ENCODE data around the gene IL18R1.

Gene IL18R1

GRCh38 chr2:102436323-102436722, 80.7 kb downstream of the IL18R1 start:
- no peak for DNase-seq

- DNase-seq: no peak
Observed at GRCh38 chr2:102437122-102437521, 81.5 kb downstream of the IL18R1 start.

GRCh38 chr2:102438111-102438510, 82.5 kb downstream of the IL18R1 start:
- no peak for DNase-seq

DNA sequence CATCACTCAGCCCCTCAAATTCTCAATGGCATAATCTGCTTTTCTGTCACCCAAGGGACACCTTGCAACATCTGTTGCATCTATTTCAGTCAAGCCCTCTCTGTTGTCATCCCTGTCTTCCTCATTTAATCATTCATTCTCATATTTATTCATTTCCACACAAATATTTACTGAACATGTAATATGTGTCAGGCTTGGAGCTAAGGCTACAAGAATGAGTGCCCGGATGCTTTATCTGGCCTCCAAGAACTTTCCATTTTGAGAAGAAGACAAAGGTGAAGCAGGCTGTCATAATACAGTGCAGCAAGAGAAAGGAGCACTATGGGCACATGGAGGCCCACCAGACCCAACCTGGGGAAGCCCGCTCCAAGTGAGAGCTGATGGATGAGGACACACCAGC, 83.0 kb downstream of the IL18R1 start:
- DNase-seq: no peak

DNA sequence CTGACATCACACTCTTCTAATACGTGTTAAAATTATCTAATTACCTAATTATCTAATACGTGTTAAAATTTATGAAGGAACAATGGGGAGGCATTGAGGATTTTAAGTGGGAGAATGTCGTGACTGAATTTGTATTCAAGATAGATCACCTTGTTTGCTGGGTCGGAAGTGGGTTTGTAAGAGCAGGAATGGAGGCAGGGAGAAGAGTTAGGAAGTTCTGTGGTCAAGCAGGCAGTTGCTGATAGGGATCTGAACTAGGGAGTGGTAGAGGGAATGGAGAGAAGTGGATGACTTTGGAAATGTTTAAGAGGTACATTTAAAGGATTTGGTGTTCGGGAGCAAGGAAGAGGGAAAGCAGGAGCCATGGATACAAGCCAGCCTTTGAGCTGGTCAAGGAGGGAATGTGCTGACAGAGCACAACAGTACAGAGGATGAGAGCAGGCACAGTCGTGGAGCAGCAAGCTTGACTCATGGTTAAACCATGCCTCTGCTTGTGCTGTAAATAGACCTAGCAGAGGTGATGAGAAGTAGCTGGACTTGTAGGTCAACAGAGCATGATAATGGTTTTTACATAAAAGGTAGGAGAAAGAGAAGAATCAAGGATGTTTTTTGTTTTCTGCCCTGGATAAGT, 83.6 kb downstream of the IL18R1 start:
- no peak for DNase-seq

GRCh38 chr2:102442967-102443828, 87.6 kb downstream of the IL18R1 start:
- peak; percentile 26 to 49 for DNase-seq

DNA sequence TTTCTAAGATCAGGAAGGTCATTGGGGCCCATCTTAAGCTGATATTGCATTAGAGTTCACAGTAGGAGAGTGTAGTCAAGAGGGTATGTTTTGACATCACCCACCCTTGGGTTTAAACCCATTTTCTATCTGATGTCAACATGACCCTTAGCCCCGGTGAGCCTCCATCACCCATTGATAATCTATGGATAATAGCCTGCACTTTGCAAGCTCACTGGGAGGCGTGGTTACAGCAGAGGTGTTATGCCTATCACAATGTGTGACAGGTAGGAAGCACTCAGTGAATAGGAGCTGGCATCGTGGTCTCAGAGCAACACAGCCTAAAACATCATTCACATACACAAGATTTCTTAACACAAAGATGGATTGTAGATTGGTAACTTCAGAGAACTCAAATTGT, 88.6 kb downstream of the IL18R1 start:
- DNase-seq: no peak

GRCh38 chr2:102446936-102447335, 91.3 kb downstream of the IL18R1 start:
- no peak for DNase-seq

Measured in stimulated activated CD4-positive, alpha-beta T cell treated with anti-CD3 and anti-CD28 coated beads, Interleukin-2, amount 100 ng/mL, for 48 hours (primary cell).